ENCODE measurements around the gene DMD.
"Not testable (repeated sequence)": the region's sequence is repeated elsewhere in the genome, so short reads cannot be mapped to it uniquely, and the experiment has no call there.

The DMD gene

DNA sequence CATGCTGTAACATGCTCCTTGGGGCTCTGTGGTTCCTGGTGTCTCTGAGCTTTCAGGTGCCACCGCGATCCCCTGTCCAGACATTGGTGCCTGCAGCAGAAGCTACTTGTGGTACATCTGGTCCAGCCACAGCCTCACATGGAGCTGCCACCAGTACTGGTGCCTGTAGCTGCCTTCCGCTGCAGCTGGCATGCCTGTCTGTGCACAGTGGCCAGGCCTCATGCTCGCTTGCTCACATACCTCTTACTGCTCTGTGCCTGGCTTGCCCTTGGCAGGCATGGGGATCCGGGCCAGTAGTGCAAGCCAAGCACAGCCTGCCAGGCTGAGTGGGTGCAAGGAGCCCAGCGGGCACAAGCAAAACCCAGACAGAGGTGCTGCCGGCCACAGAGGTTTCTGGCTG lies 618.6 kb downstream of the DMD start:
- DNase-seq = no peak

DNA sequence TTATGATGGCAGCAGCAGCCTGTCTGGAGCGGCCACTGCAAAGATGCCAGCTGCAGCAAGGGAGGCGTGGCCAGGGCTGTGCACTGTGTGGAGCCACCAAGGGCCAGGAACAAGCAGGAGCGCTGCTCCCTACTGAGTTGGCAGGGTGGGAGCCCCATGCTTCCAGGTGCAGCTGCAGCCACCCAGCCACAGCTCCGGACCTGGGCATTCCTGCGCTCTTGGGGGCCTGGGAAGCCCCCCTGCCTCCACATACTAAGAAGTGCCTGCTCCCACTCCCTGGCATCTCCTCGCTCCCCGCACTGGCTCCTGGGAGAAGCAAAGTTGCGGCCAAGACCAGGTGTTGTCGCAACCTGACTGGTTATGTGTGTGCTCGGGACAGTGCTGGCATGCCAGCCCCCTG lies 619.8 kb downstream of the DMD start:
- no peak for DNase-seq

GRCh38 chrX:32582729-32583128 lies 628.6 kb downstream of the DMD start:
- no peak for DNase-seq

DNA sequence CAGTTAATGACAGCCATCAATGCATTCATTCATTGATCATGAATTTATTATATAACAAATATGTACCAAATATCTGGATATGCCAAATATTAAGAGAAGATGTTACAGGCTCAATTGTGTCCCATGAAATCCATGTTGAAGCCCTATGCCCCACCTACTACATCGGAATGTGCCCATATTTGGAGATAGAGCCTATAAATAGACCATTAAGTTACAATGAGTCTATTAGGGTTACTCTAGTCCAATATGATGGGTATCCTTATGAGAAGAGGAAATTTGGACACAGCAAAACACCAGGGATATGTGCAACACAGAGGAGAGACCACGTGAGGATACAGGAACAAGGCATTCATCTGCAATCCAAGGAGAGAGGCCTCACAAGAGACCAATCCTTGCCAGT lies 634.5 kb downstream of the DMD start:
- no peak for DNase-seq

DNA sequence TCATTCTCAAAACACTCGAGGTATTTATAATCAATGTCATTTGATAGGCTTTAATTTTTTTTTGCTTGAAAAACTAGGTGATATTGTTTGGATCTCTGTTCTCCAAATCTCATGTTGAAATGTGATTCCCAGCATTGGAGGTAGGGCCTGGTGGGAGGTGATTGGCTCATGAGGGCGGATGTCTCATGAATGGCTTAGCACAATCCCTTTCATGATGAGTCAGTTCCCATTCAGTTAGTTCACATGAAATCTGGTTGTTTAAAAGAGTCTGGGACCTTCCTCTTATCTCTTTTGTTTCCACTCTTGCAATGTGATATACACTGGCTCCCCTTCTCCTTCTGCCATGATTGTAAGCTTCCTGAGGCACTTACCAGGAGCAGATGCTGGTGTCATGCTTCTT lies 638.7 kb downstream of the DMD start:
- no peak for DNase-seq

- no peak for DNase-seq
These were observed 639.8 kb downstream of the DMD start for GRCh38 chrX:32571579-32571978.

DNA sequence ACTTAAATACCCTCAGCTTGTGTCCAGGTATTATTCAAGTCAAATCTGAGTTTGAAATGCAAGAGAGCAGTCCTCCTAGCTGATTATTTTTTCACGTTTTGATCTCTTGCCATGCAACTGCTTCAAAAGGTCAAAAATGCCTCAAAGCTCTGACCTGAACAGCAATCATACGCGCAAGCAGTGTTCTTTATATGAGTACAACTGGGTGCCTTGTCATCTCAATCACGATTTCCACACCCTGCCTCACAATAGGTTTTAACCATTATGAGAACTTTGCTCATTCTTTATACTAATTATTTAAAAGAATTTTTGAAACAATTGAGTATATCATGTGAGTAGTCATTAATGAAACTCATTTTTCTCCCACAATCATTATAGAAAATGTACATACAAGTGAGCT lies 649.1 kb downstream of the DMD start:
- DNase-seq = no peak

GRCh38 chrX:32545101-32545500 lies 666.2 kb downstream of the DMD start:
- no peak for DNase-seq

DNA sequence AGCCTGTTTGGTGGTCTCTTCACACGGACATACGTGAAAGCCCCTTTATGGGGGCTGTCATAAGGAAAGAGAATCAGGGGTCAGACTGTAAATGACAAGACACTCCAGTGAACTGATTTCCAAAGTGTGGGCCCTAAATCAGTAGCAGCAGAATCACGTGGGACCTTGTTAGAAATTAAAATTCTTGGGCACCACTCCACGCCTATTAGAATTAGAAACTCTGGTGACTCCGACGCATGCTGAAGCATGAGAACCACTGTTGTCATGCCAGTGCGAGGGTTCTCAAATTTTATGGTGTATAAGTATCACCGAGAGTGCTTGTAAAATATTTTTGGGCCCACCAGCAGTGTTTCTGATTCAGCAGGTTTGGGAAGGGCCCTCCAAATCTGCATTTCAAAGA lies 672.8 kb downstream of the DMD start:
- DNase-seq = no peak

GRCh38 chrX:32533848-32534247 lies 677.5 kb downstream of the DMD start:
- DNase-seq = no peak

DNA sequence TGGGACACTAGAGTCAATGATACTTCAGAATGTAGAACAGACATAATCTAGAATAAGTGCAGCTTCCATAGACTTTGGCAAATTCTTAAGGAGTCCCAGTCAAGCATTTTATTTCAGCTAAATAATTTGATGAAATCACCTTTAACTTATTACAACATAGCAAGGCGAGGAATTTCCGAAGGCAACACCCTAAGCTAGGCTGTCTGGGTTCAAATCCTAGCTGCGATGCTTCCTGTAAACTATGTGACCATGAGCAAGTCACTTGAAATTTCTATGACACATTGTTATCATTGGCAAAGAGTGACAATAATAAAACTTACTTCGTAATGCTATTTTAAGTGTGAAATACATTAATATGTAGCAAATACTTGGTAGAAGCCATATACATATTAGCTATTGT lies 679.1 kb downstream of the DMD start:
- no peak for DNase-seq

DNA sequence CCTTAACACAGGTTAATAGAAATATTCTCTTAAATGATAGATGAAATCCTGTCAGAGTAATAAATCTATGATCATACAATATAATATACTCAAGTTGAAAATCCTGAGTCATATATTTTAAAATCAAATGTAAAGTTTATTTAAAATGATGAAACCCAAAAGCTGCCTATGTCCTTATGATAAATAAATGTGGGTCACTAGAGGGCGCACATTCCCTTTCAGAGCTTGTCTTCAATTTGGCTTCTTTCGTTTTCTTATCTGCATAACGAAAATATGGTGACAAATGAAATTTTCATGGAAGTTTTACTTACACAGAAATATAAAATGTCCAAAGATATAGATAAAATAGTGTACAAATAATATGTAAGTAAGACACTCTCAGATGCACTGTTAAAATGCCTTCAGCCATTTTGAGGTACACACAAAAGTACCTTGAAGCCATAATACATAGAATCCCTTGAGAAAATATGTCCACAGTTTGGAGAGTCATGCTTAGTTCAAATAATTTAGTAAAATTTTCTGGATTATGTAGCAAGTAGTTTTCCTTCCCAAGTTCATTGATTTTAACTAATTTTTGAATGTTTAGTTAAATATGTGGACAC lies 680.4 kb downstream of the DMD start:
- DNase-seq = no peak

DNA sequence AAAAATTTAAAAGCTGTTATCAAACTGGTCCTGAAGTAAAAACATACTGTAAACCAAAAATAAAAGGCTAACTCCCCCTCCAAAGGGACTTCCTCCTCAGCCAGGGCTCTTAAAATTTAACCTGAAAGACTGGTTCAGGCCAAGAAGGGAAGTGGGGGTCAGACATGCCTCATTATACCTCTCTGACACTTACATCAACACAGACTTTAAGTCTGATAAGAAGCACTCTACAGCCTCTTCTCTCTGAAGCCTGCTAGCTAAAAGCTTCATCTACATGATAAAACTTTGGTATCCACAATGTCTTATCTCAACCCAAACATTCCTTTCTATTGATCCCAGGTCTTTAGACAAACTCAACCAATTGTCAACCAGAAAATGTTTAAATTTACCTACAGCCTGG lies 682.9 kb downstream of the DMD start:
- not testable (repeated sequence) for DNase-seq

GRCh38 chrX:32525234-32525633 lies 686.1 kb downstream of the DMD start:
- no peak for DNase-seq

DNA sequence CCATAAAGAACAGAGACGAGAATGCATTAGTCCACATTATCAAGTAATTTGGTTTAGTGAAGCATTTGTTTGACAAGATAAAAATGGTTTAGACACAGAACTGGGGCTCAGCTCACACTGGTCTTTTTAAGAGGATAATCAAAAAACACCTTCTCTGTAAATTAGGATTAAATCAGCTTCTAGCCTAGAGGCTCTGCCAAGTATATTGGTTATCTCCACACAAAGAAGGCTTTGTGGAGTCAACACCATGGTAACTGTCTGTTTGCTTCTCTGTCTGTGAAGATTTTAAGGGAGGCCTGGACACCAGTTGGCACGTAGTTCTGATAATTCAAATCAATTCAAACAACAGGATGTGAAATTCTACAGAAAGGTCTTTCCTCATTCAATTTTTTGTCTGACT lies 687.0 kb downstream of the DMD start:
- DNase-seq = no peak

- no peak for DNase-seq
These were observed 690.6 kb downstream of the DMD start for GRCh38 chrX:32520789-32521188.

GRCh38 chrX:32514986-32515385 lies 696.4 kb downstream of the DMD start:
- DNase-seq = no peak

- DNase-seq = no peak
These were observed 709.7 kb downstream of the DMD start for GRCh38 chrX:32501606-32502005.

DNA sequence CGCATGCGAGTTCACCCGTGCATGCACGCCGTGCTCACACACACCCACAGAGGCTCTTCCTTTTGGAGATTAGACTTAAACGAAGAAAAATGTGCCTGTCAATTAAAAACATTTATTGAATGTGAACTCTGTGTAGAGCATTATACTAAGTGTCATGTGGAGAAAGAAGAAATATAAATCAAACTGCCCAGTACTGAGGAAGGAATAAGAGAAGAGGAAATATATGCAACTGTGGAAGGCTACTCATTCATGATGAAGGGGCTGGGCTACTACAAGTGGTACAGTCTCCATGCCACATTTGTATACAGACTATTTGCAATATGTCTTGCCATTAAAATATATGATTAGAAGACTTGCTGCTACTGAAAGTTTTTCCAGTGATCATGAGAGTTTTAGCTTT lies 714.7 kb downstream of the DMD start:
- DNase-seq = no peak

- no peak for DNase-seq
These were observed 715.5 kb downstream of the DMD start for GRCh38 chrX:32495855-32496254.

DNA sequence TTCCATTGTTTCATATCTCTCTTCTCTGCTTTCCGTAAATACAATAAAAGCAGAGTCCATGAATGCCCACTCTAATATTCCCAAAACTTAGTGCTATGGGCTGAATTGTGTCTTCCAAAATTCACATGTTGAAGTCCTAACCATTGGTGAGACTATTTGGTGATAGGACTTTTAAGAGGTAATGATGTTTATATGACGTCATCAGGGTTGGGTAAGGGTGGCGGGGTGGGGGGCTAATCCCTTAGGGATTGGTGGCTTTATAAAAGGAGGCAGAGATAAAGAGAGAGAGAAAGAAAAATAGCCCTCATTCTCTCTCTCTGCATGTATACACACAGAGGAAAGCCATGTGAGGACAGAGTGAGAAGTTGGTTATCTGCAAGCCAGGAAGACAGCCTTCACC lies 722.2 kb downstream of the DMD start:
- DNase-seq = no peak

DNA sequence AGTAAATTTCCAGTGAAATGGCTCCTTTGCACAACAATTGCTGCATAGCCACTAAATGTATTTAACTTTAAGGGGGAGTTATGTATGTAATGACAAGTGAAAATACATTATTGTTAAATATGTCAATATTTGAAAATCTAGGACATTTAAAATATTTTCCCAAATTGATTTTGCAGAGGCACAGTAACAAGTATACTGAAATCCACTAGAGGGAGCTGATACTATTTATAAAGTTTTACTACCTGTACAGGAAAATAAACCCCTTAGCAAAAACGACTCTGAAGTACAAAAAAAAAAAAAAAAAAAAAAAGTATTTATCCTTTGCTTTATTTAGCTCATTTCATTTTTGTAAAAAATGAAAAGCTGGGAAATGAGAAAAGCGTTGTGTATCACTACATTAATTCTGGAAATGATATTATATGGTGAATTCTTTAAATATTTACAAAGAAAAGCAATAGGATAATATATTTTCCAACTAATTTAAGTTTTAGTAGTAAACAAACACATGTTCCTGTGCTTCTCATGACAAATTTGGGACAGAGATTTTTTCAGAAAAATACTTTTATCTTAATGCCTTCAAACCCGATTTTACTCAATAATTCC lies 727.7 kb downstream of the DMD start:
- DNase-seq = no peak

- no peak for DNase-seq
These were observed 731.3 kb downstream of the DMD start for GRCh38 chrX:32480019-32480418.

DNA sequence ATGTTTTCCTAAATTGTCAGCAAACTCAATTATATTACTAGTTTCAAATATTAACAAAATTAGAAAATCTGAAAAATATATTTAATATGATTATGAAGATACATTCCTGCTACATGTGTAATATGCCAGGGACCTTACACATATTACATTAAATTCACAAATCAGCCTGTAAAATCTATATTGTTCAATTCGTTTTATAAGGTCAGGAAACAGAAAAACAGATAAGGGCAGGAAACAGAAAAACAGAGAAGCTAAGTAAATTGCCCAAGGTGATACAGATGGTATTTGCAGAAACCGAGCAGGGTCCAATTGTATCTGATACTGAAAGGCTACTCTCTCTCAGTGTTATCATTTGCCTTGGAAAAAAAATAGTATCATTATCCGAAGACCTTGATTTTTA lies 739.0 kb downstream of the DMD start:
- DNase-seq = no peak

- DNase-seq = no peak
These were observed 755.6 kb downstream of the DMD start for GRCh38 chrX:32455704-32456103.

Measured in stimulated activated CD4-positive, alpha-beta T cell treated with anti-CD3 and anti-CD28 coated beads, Interleukin-4, amount 100 ng/mL, for 1 hour (primary cell).